WTC11 (cell line): ENCODE data around the gene IRF2BPL. TPM values are rescaled to one million over a fixed set of nuclear protein-coding genes. Genes with fewer than 3 reads are reported as not detected.
A peak's percentile ranks its signal among the peaks of the same experiment; 100 is the strongest.

Experiments
- ATAC-seq: fragments of 200-7000 bp; cut with Tn5 transposase; 2 replicates; pipeline ENCODE4 v1.10.0; 2021; ENCODE audit warnings: mild to moderate bottlenecking, moderate library complexity
- CTCF ChIA-PET: fragments of 300-600 bp; sonication (Branson Sonifier 250); formaldehyde crosslinking; loops from one replicate; lab custom pipeline; 2021; ENCODE audit warnings: antibody characterized with exemption; lab: Charles Lee
- POLR2A ChIA-PET: fragments of 350-600 bp; sonication (Branson Sonifier 250); formaldehyde crosslinking; loops from one replicate; lab custom pipeline; 2021; ENCODE audit warnings: antibody characterized with exemption; lab: Charles Lee
- DNase-seq: peaks from one replicate; pipeline ENCODE4 v3.0.0; 2021; ENCODE audit warnings: low spot score
- H3K27ac Mint-ChIP-seq: 2 replicates; pipeline ENCODE4 v1.8.0; 2021; ENCODE audit warnings: mixed read lengths
- H3K27me3 Mint-ChIP-seq: 2 replicates; pipeline ENCODE4 v1.8.0; 2021; ENCODE audit warnings: low read depth, mild to moderate bottlenecking, moderate library complexity, mixed read lengths
- H3K36me3 Mint-ChIP-seq: 2 replicates; pipeline ENCODE4 v1.8.0; 2021; ENCODE audit warnings: mixed read lengths
- H3K4me1 Mint-ChIP-seq: 2 replicates; pipeline ENCODE4 v1.8.0; 2022; ENCODE audit warnings: mixed read lengths
- H3K4me3 Mint-ChIP-seq: 2 replicates; pipeline ENCODE4 v1.8.0; 2021; ENCODE audit warnings: mild to moderate bottlenecking, moderate library complexity, mixed read lengths
- H3K9me3 Mint-ChIP-seq: 2 replicates; pipeline ENCODE4 v1.8.0; 2021; ENCODE audit warnings: mixed read lengths
- AFF4 ChIP-seq: sonication (generic); formaldehyde crosslinking; IDR thresholded peaks from 2 replicates; pipeline ENCODE4 v1.8.1; 2023; ENCODE audit warnings: mild to moderate bottlenecking, missing genetic modification reagents, borderline replicate concordance
- AR ChIP-seq: fragments of 250-450 bp; sonication (Bioruptor Pico); IDR thresholded peaks from 2 replicates; pipeline ENCODE4 v1.9.0; 2021; ENCODE audit warnings: mild to moderate bottlenecking
- ATF1 ChIP-seq: sonication (generic); formaldehyde crosslinking; IDR thresholded peaks from 2 replicates; pipeline ENCODE4 v1.8.1; 2023; ENCODE audit warnings: mild to moderate bottlenecking, moderate library complexity, missing genetic modification reagents
- ATF6 ChIP-seq: sonication (generic); formaldehyde crosslinking; IDR thresholded peaks from 2 replicates; pipeline ENCODE4 v1.8.1; 2023; ENCODE audit warnings: mild to moderate bottlenecking, missing genetic modification reagents
- CREM ChIP-seq: sonication (generic); formaldehyde crosslinking; IDR thresholded peaks from 2 replicates; pipeline ENCODE4 v1.8.1; 2022; ENCODE audit warnings: mild to moderate bottlenecking, missing genetic modification reagents, moderate library complexity
- E2F4 ChIP-seq: sonication (generic); formaldehyde crosslinking; IDR thresholded peaks from 2 replicates; pipeline ENCODE4 v1.8.1; 2022; ENCODE audit warnings: low read depth, mild to moderate bottlenecking, moderate library complexity, missing genetic modification reagents, borderline replicate concordance
- ESRRA ChIP-seq: sonication (generic); formaldehyde crosslinking; IDR thresholded peaks from 2 replicates; pipeline ENCODE4 v1.8.1; 2022; ENCODE audit warnings: mild to moderate bottlenecking, missing genetic modification reagents, borderline replicate concordance
- FOXP1 ChIP-seq: sonication (generic); formaldehyde crosslinking; IDR thresholded peaks from 2 replicates; pipeline ENCODE4 v1.8.0; 2022; ENCODE audit warnings: missing genetic modification reagents, mild to moderate bottlenecking, moderate library complexity, borderline replicate concordance
- NFATC4 ChIP-seq: fragments of 250-450 bp; sonication (Bioruptor Pico); IDR thresholded peaks from 2 replicates; pipeline ENCODE4 v1.9.0; 2021; ENCODE audit warnings: mild to moderate bottlenecking
- RELA ChIP-seq: sonication (generic); formaldehyde crosslinking; IDR thresholded peaks from 2 replicates; pipeline ENCODE4 v1.8.1; 2022; ENCODE audit warnings: missing genetic modification reagents, mild to moderate bottlenecking, borderline replicate concordance
- ZBTB21 ChIP-seq: sonication (generic); formaldehyde crosslinking; IDR thresholded peaks from 2 replicates; pipeline ENCODE4 v1.8.1; 2023; ENCODE audit warnings: mild to moderate bottlenecking, missing genetic modification reagents, borderline replicate concordance
- ZNF121 ChIP-seq: sonication (generic); formaldehyde crosslinking; IDR thresholded peaks from 2 replicates; pipeline ENCODE4 v1.8.0; 2023; ENCODE audit warnings: missing genetic modification reagents
- ZNF671 ChIP-seq: fragments of 250-450 bp; sonication (Bioruptor Pico); IDR thresholded peaks from 2 replicates; pipeline ENCODE4 v1.8.0; 2021; ENCODE audit warnings: mild to moderate bottlenecking
- total RNA-seq: library from RNA; stranded (reverse); gene quantifications from 3 replicates; pipeline ENCODE4 v1.2.3, GENCODE V29; 2021
- TF ChIP-seq, protein P1 (sequence below): fragments of 250-450 bp; sonication (Bioruptor Pico); IDR thresholded peaks from 2 replicates; pipeline ENCODE4 v1.8.0; 2021; ENCODE audit warnings: mild to moderate bottlenecking

The IRF2BPL gene
- total RNA-seq, 1 experiment from 2014 or later, result 126 TPM

DNA sequence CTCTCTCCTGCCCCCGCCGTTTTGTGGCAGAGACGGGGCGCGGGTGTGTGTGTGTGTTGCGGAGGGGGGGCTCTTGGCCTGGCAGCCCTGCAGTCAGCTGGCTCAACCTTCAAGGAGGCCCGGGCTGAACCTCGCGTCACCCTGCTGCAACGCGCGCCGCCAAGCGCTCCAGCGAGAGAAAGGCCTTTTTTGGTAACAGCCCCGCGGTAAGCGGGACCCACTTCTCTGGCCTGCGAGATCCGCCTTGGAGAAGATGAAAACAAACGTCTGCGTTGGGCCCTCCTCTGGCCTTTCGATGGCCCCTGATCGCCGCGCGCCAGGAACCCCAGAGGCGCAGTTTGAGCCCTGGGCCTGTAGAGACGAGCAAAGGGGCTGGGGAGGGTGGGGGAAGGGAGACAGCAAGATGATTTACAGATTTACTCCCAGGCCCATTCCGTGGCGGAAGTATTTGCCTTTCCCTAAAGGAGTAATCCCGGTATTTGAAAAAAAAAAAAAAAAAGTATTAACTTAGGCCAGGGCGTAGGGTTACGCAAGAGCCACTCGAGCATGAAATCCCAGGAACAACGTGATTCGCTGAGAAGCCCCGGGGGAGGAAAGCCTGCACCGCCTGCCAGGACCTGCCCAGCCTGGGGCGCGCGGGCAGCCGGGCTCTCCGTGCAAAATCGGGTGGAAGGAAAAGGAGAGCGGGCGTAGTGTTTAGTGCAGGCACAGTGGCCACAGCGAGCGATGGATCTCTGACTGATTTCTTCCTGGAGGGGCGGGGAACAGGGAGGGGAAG lies 4.5 kb upstream of the IRF2BPL start (continued):
- TF ChIP-seq ESRRA, result peak; percentile 51; the same call in 1 of the 2 replicates
- no peak for TF ChIP-seq ATF1
- 0 out of 2 replicates have a peak, but pooled peaks have one; percentile 16 for TF ChIP-seq ATF6 (CRISPR knock-in tag)
- TF ChIP-seq, protein P1, sequence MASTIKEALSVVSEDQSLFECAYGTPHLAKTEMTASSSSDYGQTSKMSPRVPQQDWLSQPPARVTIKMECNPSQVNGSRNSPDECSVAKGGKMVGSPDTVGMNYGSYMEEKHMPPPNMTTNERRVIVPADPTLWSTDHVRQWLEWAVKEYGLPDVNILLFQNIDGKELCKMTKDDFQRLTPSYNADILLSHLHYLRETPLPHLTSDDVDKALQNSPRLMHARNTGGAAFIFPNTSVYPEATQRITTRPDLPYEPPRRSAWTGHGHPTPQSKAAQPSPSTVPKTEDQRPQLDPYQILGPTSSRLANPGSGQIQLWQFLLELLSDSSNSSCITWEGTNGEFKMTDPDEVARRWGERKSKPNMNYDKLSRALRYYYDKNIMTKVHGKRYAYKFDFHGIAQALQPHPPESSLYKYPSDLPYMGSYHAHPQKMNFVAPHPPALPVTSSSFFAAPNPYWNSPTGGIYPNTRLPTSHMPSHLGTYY (CRISPR knock-in tag), result no peak
- TF ChIP-seq RELA (CRISPR knock-in tag), result 0 out of 2 replicates have a peak, but pooled peaks have one; percentile 15
- TF ChIP-seq E2F4 (CRISPR knock-in tag), result no peak
- peak; percentile 8; the same call in 1 of the 2 replicates for TF ChIP-seq AFF4
- no peak for TF ChIP-seq ZBTB21

GRCh38 chr14:77032491-77032843 lies 4.0 kb upstream of the IRF2BPL start:
- DNase-seq, result no peak
- no peaks in the 10 kb centered on the region for H3K36me3 Mint-ChIP-seq
- peak overlapping the region; percentile 99 for H3K27ac Mint-ChIP-seq
- ChIA-PET POLR2A (interaction anchor here (0.6 to 2.5 kb wide), 10 partner anchors 8 to 722 kb away, joined by 3 to 24 read pairs (median 3); no protein-coding TSS in a partner anchor), CTCF (interaction anchor here (0.8 to 2.7 kb wide), 5 partner anchors 12 to 119 kb away, joined by 3 to 18 read pairs (median 4); no protein-coding TSS in a partner anchor)
- no peak for ATAC-seq
- TF ChIP-seq AR (CRISPR knock-in tag), result no peak
- 0 out of 2 replicates have a peak, but pooled peaks have one; percentile 28 for TF ChIP-seq NFATC4
- no peak for TF ChIP-seq ZNF121
- peak; percentile 71; the same call in 1 of the 2 replicates for TF ChIP-seq FOXP1
- 0 out of 2 replicates have a peak, but pooled peaks have one; percentile 12 for TF ChIP-seq CREM (CRISPR knock-in tag)
- no peak for TF ChIP-seq ZNF671
- H3K4me1 Mint-ChIP-seq, result peaks cover 65% of the 10 kb centered on the region
- no peaks in the 10 kb centered on the region for H3K9me3 Mint-ChIP-seq
- H3K4me3 Mint-ChIP-seq, result peak overlapping the region; percentile 71
- peaks cover 4% of the 10 kb centered on the region for H3K27me3 Mint-ChIP-seq
